K562 (cell line): ENCODE data around the gene APOBEC3G. TPM values are rescaled to one million over a fixed set of nuclear protein-coding genes. Genes with fewer than 3 reads are reported as not detected.

ENCODE experiments used
- CAMTA2 ChIP-seq: fragments of 250-450 bp; sonication (Bioruptor Pico); conservative IDR thresholded peaks from 2 replicates; pipeline ENCODE4 v1.5.1; 2022
- ELF1 ChIP-seq: fragments of 200-800 bp; sonication (Bioruptor generic); IDR thresholded peaks from 2 replicates; pipeline ENCODE4 v1.6.1; 2016; ENCODE audit warnings: missing genetic modification characterization, missing compliant biosample characterization
- FOXM1 ChIP-seq, 2 experiments: fragments of 450-650 bp in 1 of 2; sonication (generic) in 1 of 2; formaldehyde crosslinking in 1 of 2; IDR thresholded peaks; 2 replicates each; pipeline versions ENCODE4 v1.6.1 to v1.9.0; 2017 to 2022; ENCODE audit warnings: low read depth in 2 of 2, mild to moderate bottlenecking in 2 of 2, missing genetic modification reagents in 1 of 2, moderate library complexity in 1 of 2
- GATAD2B ChIP-seq: fragments of 450-650 bp; IDR thresholded peaks from 2 replicates; pipeline ENCODE4 v1.6.1; 2017; ENCODE audit warnings: mild to moderate bottlenecking, borderline replicate concordance
- GTF2F1 ChIP-seq: IDR thresholded peaks from 2 replicates; pipeline ENCODE4 v1.6.1; 2011; ENCODE audit warnings: low read depth, low read length, improper control_type of control experiment
- HDAC2 ChIP-seq: fragments of 450-650 bp; IDR thresholded peaks from 2 replicates; pipeline ENCODE4 v1.6.1; 2016; ENCODE audit warnings: mild to moderate bottlenecking
- HNRNPH1 ChIP-seq: fragments of 200-400 bp; formaldehyde crosslinking; optimal IDR thresholded peaks from 2 replicates; pipeline ENCODE3; 2017; ENCODE audit warnings: low read depth, mild to moderate bottlenecking, low read length, moderate library complexity
- ILF3 ChIP-seq: fragments of 450-650 bp; IDR thresholded peaks from 2 replicates; pipeline ENCODE4 v1.6.1; 2018; ENCODE audit warnings: antibody characterized with exemption, mild to moderate bottlenecking, moderate library complexity, borderline replicate concordance
- MXI1 ChIP-seq: IDR thresholded peaks from 2 replicates; pipeline ENCODE4 v1.6.1; 2011; ENCODE audit warnings: low read depth, mild to moderate bottlenecking, improper control_type of control experiment, low read length
- NBN ChIP-seq: fragments of 450-650 bp; IDR thresholded peaks from 2 replicates; pipeline ENCODE4 v1.6.1; 2016; ENCODE audit warnings: low read depth, mild to moderate bottlenecking
- NCOA1 ChIP-seq: fragments of 450-650 bp; IDR thresholded peaks from 2 replicates; pipeline ENCODE4 v1.6.1; 2016; ENCODE audit warnings: low read depth
- NCOA4 ChIP-seq: fragments of 450-650 bp; IDR thresholded peaks from 2 replicates; pipeline ENCODE4 v1.6.1; 2018; ENCODE audit warnings: mild to moderate bottlenecking; ENCODE audit not compliant: partially characterized antibody
- PHF21A ChIP-seq: fragments of 450-650 bp; IDR thresholded peaks from 2 replicates; pipeline ENCODE4 v1.6.1; 2017; ENCODE audit warnings: low read depth, borderline replicate concordance
- POLR3G ChIP-seq: IDR thresholded peaks from 2 replicates; pipeline ENCODE4 v1.6.1; 2011; ENCODE audit not compliant: insufficient read length, insufficient replicate concordance; ENCODE audit errors: extremely low read depth
- RBFOX2 ChIP-seq: fragments of 200-400 bp; formaldehyde crosslinking; IDR thresholded peaks from 2 replicates; pipeline ENCODE4 v1.6.1; 2017; ENCODE audit warnings: low read depth, mild to moderate bottlenecking, low read length, moderate library complexity
- RBM25 ChIP-seq: fragments of 200-400 bp; formaldehyde crosslinking; IDR thresholded peaks from 2 replicates; pipeline ENCODE4 v1.6.1; 2018; ENCODE audit warnings: low read length, low read depth, moderate library complexity; ENCODE audit not compliant: severe bottlenecking
- SLC30A9 ChIP-seq: fragments of 250-450 bp; sonication (Bioruptor Pico); IDR thresholded peaks from 2 replicates; pipeline ENCODE4 v1.8.0; 2022; ENCODE audit warnings: mild to moderate bottlenecking, moderate library complexity
- SRSF9 ChIP-seq: fragments of 200-400 bp; formaldehyde crosslinking; IDR thresholded peaks from 2 replicates; pipeline ENCODE4 v1.6.1; 2017; ENCODE audit warnings: low read depth, low read length, borderline replicate concordance
- TBP ChIP-seq: optimal IDR thresholded peaks from 2 replicates; pipeline ENCODE3; 2011; ENCODE audit warnings: low read depth, low read length, improper control_type of control experiment
- TFAM ChIP-seq: fragments of 250-450 bp; sonication (Bioruptor Pico); conservative IDR thresholded peaks from 2 replicates; pipeline ENCODE4 v1.5.0; 2021; ENCODE audit warnings: mild to moderate bottlenecking, moderate library complexity
- TSC22D4 ChIP-seq: fragments of 450-650 bp; IDR thresholded peaks from 2 replicates; pipeline ENCODE4 v1.6.1; 2016; ENCODE audit warnings: missing genetic modification characterization, missing biosample characterization, control low read depth
- U2AF2 ChIP-seq: fragments of 200-400 bp; formaldehyde crosslinking; optimal IDR thresholded peaks from 2 replicates; pipeline ENCODE3; 2017; ENCODE audit warnings: low read depth, mild to moderate bottlenecking, low read length
- ZNF12 ChIP-seq: sonication (generic); formaldehyde crosslinking; IDR thresholded peaks from 2 replicates; pipeline ENCODE4 v1.4.0; 2020; ENCODE audit warnings: mild to moderate bottlenecking, missing genetic modification reagents
- ZNF41 ChIP-seq: fragments of 250-450 bp; sonication (Bioruptor Pico); conservative IDR thresholded peaks from 2 replicates; pipeline ENCODE4 v1.4.0; 2020; ENCODE audit warnings: mild to moderate bottlenecking
- ZNF431 ChIP-seq: sonication (generic); formaldehyde crosslinking; IDR thresholded peaks from 2 replicates; pipeline ENCODE4 v1.8.0; 2022; ENCODE audit warnings: mild to moderate bottlenecking, missing genetic modification reagents
- ZNF436 ChIP-seq: fragments of 250-450, 450-650 bp; sonication (Bioruptor Pico); formaldehyde crosslinking; IDR thresholded peaks from 2 replicates; pipeline ENCODE4 v1.7.0; 2020; ENCODE audit warnings: mild to moderate bottlenecking
- ZNF561 ChIP-seq: fragments of 450-650 bp; formaldehyde crosslinking; conservative IDR thresholded peaks from 2 replicates; pipeline ENCODE4 v1.4.0; 2020; ENCODE audit warnings: mild to moderate bottlenecking, moderate library complexity
- ZNF57 ChIP-seq: fragments of 450-650 bp; formaldehyde crosslinking; IDR thresholded peaks from 2 replicates; pipeline ENCODE4 v1.4.0; 2020; ENCODE audit warnings: mild to moderate bottlenecking, moderate library complexity
- ZNF584 ChIP-seq: fragments of 200-800 bp; sonication (Bioruptor generic); IDR thresholded peaks from 2 replicates; pipeline ENCODE4 v1.6.1; 2016; ENCODE audit warnings: low read depth, mild to moderate bottlenecking, missing genetic modification characterization, missing compliant biosample characterization
- polyA plus RNA-seq, 8 experiments: library from polyadenylated mRNA; depleted of rRNA in 4 of 8; stranded (reverse) in 5 of 8; unstranded in 3 of 8; fragments of >200 nt; fragmentation: Nextera tagmentation in 2 of 8; fragmentation: Illumina TruSeq in 1 of 8; extraction: Ambion mirVana in 2 of 8; extraction: Trizol in 1 of 8; gene quantifications; 2 replicates each; pipeline versions ENCODE4 v1.2.1 to v1.2.3, GENCODE V29; 2011 to 2014; ENCODE audit warnings: inconsistent platforms in 1 of 8, missing spikeins in 1 of 8
- total RNA-seq, 7 experiments: library from RNA; depleted of rRNA in 6 of 7; stranded (reverse); fragments of >200 nt in 6 of 7; fragmentation: Illumina TruSeq in 2 of 7; extraction: Trizol in 2 of 7; gene quantifications; 2 replicates each; pipeline versions ENCODE4 v1.2.1 to v1.2.3, GENCODE V29; 2011 to 2021; ENCODE audit warnings: low replicate concordance in 1 of 7
- TF ChIP-seq, protein P1 (sequence below): fragments of 450-650 bp; formaldehyde crosslinking; IDR thresholded peaks from 2 replicates; pipeline ENCODE4 v1.4.0; 2020; ENCODE audit warnings: mild to moderate bottlenecking
- TF ChIP-seq, protein P2 (sequence below): IDR thresholded peaks from 3 replicates; pipeline ENCODE4 v1.6.1; 2011; ENCODE audit warnings: borderline replicate concordance, mild to moderate bottlenecking; ENCODE audit not compliant: insufficient read length, insufficient read depth
- TF ChIP-seq, protein P3 (sequence below): sonication (generic); formaldehyde crosslinking; IDR thresholded peaks from 2 replicates; pipeline ENCODE4 v1.9.0; 2022; ENCODE audit warnings: mild to moderate bottlenecking, missing genetic modification reagents

Gene APOBEC3G
- total and polyA plus RNA-seq, 9 of the 15 experiments (the other 6 are each of a cell fraction or from before 2014, with no cell fraction given) = 5.2 to 20.8 (median 11.4) TPM

DNA sequence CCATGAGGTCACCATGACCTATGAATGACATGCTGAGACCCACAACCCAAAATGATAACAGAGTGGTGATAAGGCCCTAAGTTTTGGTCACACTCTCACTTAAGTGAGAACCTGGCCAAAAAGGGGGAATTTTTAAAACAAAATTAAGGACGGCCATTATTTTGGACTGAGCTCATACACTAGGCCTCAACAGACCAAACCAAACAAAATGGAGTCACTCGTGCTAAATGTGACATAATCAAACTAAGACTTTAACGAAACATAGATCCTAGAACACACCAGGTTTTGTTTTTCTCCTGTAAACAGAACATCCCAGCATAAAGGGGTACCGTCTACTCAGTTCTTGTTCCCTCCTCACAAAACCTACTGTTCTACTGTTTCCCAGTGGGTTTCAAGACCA is 31.4 kb downstream of the APOBEC3G start (continued):
- no peak for TF ChIP-seq ZNF561 (CRISPR knock-in tag)
- TF ChIP-seq RBFOX2 = no peak
- no peak for TF ChIP-seq TSC22D4 (tag)
- TF ChIP-seq ZNF431 (CRISPR knock-in tag) = no peak
- TF ChIP-seq ZNF41 (CRISPR knock-in tag) = peak; percentile 92
- no peak for TF ChIP-seq MXI1
- TF ChIP-seq NCOA1 = no peak
- TF ChIP-seq GATAD2B = no peak
- no peak for TF ChIP-seq ELF1 (tag)
- TF ChIP-seq U2AF2 = no peak
- TF ChIP-seq HNRNPH1 = no peak
- no peak for TF ChIP-seq POLR3G
- TF ChIP-seq ZNF584 (CRISPR knock-in tag) = peak; percentile 96
- no peak for TF ChIP-seq NCOA4
- no peak for TF ChIP-seq GTF2F1
- TF ChIP-seq SLC30A9 = no peak
- TF ChIP-seq RBM25 = no peak
- TF ChIP-seq HDAC2 = no peak
- no peak for TF ChIP-seq ZNF12 (CRISPR knock-in tag)
- TF ChIP-seq, protein P1, sequence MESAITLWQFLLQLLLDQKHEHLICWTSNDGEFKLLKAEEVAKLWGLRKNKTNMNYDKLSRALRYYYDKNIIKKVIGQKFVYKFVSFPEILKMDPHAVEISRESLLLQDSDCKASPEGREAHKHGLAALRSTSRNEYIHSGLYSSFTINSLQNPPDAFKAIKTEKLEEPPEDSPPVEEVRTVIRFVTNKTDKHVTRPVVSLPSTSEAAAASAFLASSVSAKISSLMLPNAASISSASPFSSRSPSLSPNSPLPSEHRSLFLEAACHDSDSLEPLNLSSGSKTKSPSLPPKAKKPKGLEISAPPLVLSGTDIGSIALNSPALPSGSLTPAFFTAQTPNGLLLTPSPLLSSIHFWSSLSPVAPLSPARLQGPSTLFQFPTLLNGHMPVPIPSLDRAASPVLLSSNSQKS (CRISPR knock-in tag) = no peak
- TF ChIP-seq ILF3 = no peak
- no peak for TF ChIP-seq SRSF9
- TF ChIP-seq, protein P2, sequence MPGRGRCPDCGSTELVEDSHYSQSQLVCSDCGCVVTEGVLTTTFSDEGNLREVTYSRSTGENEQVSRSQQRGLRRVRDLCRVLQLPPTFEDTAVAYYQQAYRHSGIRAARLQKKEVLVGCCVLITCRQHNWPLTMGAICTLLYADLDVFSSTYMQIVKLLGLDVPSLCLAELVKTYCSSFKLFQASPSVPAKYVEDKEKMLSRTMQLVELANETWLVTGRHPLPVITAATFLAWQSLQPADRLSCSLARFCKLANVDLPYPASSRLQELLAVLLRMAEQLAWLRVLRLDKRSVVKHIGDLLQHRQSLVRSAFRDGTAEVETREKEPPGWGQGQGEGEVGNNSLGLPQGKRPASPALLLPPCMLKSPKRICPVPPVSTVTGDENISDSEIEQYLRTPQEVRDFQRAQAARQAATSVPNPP = no peak
- no peak for TF ChIP-seq ZNF57
- no peak for TF ChIP-seq PHF21A
- no peak for TF ChIP-seq NBN
- TF ChIP-seq, protein P3, sequence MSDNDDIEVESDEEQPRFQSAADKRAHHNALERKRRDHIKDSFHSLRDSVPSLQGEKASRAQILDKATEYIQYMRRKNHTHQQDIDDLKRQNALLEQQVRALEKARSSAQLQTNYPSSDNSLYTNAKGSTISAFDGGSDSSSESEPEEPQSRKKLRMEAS (CRISPR knock-in tag) = no peak
- TF ChIP-seq TFAM (CRISPR knock-in tag) = no peak
- no peak for TF ChIP-seq FOXM1 (IDR thresholded peaks at IDR 0.05; ENCODE audit: low read depth)
- no peak for TF ChIP-seq FOXM1 (CRISPR knock-in tag; IDR thresholded peaks at IDR 0.05; ENCODE audit: low read depth)
- TF ChIP-seq ZNF436 (CRISPR knock-in tag) = no peak
- TF ChIP-seq CAMTA2 (CRISPR knock-in tag) = no peak
- no peak for TF ChIP-seq TBP
